ENCODE measurements around the gene TEAD2.
A peak's percentile ranks its signal among the peaks of the same experiment; 100 is the strongest.

Gene TEAD2

GRCh38 chr19:49362048-49362928 lies at the start of gene TEAD2:
TSS of gene TEAD2 (minus strand) at chr19:49362416. CDS start at chr19:49360075, 2,341 bp downstream.
- no peak for TF ChIP-seq SUZ12 (IDR thresholded peaks at IDR 0.05; ENCODE audit: extremely low read depth, insufficient read depth, insufficient read length)
- TF ChIP-seq YY1 (IDR thresholded peaks at IDR 0.05; ENCODE audit: insufficient read depth, insufficient read length): no peak
- TF ChIP-seq ZNF274 (IDR thresholded peaks at IDR 0.05; ENCODE audit: low read depth, low read length): no peak
- Histone ChIP-seq H3K27me3 (ENCODE audit: insufficient read depth, insufficient read length) (no peaks in the 10 kb centered on the region), H3K4me3 (ENCODE audit: insufficient read length, low read depth) (peak within 1 kb of the TSS; percentile 89), H3K4me1 (ENCODE audit: insufficient read depth, insufficient read length) (peaks cover 4% of the 10 kb centered on the region), H3K9ac (ENCODE audit: insufficient read length, low read depth) (peak within 1 kb of the TSS; percentile 92), H3K36me3 (ENCODE audit: insufficient read depth, insufficient read length, low read length) (peaks cover 22% of the 10 kb centered on the region), H3K9me3 (ENCODE audit: insufficient read depth, low read length) (no peaks in the 10 kb centered on the region)
- no peak for DNase-seq (ENCODE audit: low read depth, low spot score)

GRCh38 chr19:49411681-49412326 lies 49.6 kb upstream of the TEAD2 start:
- Histone ChIP-seq H3K9ac (ENCODE audit: insufficient read length, low read depth) (no peak overlapping the region), H3K36me3 (ENCODE audit: insufficient read depth, insufficient read length, low read length) (no peaks in the 10 kb centered on the region)
- TF ChIP-seq YY1 (IDR thresholded peaks at IDR 0.05; ENCODE audit: insufficient read depth, insufficient read length): no peak
- no peak for TF ChIP-seq SUZ12 (IDR thresholded peaks at IDR 0.05; ENCODE audit: extremely low read depth, insufficient read depth, insufficient read length)
- no peak for TF ChIP-seq ZNF274 (IDR thresholded peaks at IDR 0.05; ENCODE audit: low read depth, low read length)

GRCh38 chr19:49409441-49410029 lies 47.3 kb upstream of the TEAD2 start:
- Histone ChIP-seq H3K9ac (ENCODE audit: insufficient read length, low read depth) (no peak overlapping the region), H3K9me3 (ENCODE audit: insufficient read depth, low read length) (no peaks in the 10 kb centered on the region), H3K4me1 (ENCODE audit: insufficient read depth, insufficient read length) (peaks cover 15% of the 10 kb centered on the region), H3K4me3 (ENCODE audit: insufficient read length, low read depth) (no peak overlapping the region), H3K36me3 (ENCODE audit: insufficient read depth, insufficient read length, low read length) (no peaks in the 10 kb centered on the region), H3K27me3 (ENCODE audit: insufficient read depth, insufficient read length) (no peaks in the 10 kb centered on the region)
- TF ChIP-seq YY1 (IDR thresholded peaks at IDR 0.05; ENCODE audit: insufficient read depth, insufficient read length) (no peak), SUZ12 (IDR thresholded peaks at IDR 0.05; ENCODE audit: extremely low read depth, insufficient read depth, insufficient read length) (no peak), ZNF274 (IDR thresholded peaks at IDR 0.05; ENCODE audit: low read depth, low read length) (no peak)
- no peak for DNase-seq (ENCODE audit: low read depth, low spot score)

More at GRCh38 chr19:49411681-49412326, 49.6 kb upstream of the TEAD2 start:
- Histone ChIP-seq H3K4me3 (ENCODE audit: insufficient read length, low read depth) (no peak overlapping the region), H3K27me3 (ENCODE audit: insufficient read depth, insufficient read length) (no peaks in the 10 kb centered on the region), H3K9me3 (ENCODE audit: insufficient read depth, low read length) (no peaks in the 10 kb centered on the region), H3K4me1 (ENCODE audit: insufficient read depth, insufficient read length) (peaks cover 21% of the 10 kb centered on the region)
- DNase-seq (ENCODE audit: low read depth, low spot score): no peak

GRCh38 chr19:49408816-49409440 lies 46.7 kb upstream of the TEAD2 start:
- TF ChIP-seq SUZ12 (IDR thresholded peaks at IDR 0.05; ENCODE audit: extremely low read depth, insufficient read depth, insufficient read length): no peak
- no peak for TF ChIP-seq ZNF274 (IDR thresholded peaks at IDR 0.05; ENCODE audit: low read depth, low read length)
- TF ChIP-seq YY1 (IDR thresholded peaks at IDR 0.05; ENCODE audit: insufficient read depth, insufficient read length): no peak
- Histone ChIP-seq H3K4me1 (ENCODE audit: insufficient read depth, insufficient read length) (peaks cover 20% of the 10 kb centered on the region), H3K4me3 (ENCODE audit: insufficient read length, low read depth) (no peak overlapping the region), H3K36me3 (ENCODE audit: insufficient read depth, insufficient read length, low read length) (no peaks in the 10 kb centered on the region), H3K9ac (ENCODE audit: insufficient read length, low read depth) (no peak overlapping the region), H3K27me3 (ENCODE audit: insufficient read depth, insufficient read length) (no peaks in the 10 kb centered on the region), H3K9me3 (ENCODE audit: insufficient read depth, low read length) (no peaks in the 10 kb centered on the region)
- DNase-seq (ENCODE audit: low read depth, low spot score): no peak

- Histone ChIP-seq H3K36me3 (ENCODE audit: insufficient read depth, insufficient read length, low read length) (no peaks in the 10 kb centered on the region), H3K4me1 (ENCODE audit: insufficient read depth, insufficient read length) (peaks cover 15% of the 10 kb centered on the region), H3K27me3 (ENCODE audit: insufficient read depth, insufficient read length) (no peaks in the 10 kb centered on the region), H3K4me3 (ENCODE audit: insufficient read length, low read depth) (no peak overlapping the region), H3K9me3 (ENCODE audit: insufficient read depth, low read length) (no peaks in the 10 kb centered on the region), H3K9ac (ENCODE audit: insufficient read length, low read depth) (no peak overlapping the region)
- no peak for DNase-seq (ENCODE audit: low read depth, low spot score)
- TF ChIP-seq SUZ12 (IDR thresholded peaks at IDR 0.05; ENCODE audit: extremely low read depth, insufficient read depth, insufficient read length) (no peak), YY1 (IDR thresholded peaks at IDR 0.05; ENCODE audit: insufficient read depth, insufficient read length) (no peak), ZNF274 (IDR thresholded peaks at IDR 0.05; ENCODE audit: low read depth, low read length) (no peak)
These were observed 45.3 kb upstream of the TEAD2 start for GRCh38 chr19:49407482-49408015.

GRCh38 chr19:49407079-49407478 lies 44.9 kb upstream of the TEAD2 start:
- TF ChIP-seq YY1 (IDR thresholded peaks at IDR 0.05; ENCODE audit: insufficient read depth, insufficient read length) (no peak), SUZ12 (IDR thresholded peaks at IDR 0.05; ENCODE audit: extremely low read depth, insufficient read depth, insufficient read length) (no peak), ZNF274 (IDR thresholded peaks at IDR 0.05; ENCODE audit: low read depth, low read length) (no peak)
- H3K9ac ChIP-seq (ENCODE audit: insufficient read length, low read depth): no peak overlapping the region
- H3K4me3 ChIP-seq (ENCODE audit: insufficient read length, low read depth): no peak overlapping the region
- H3K9me3 ChIP-seq (ENCODE audit: insufficient read depth, low read length): no peaks in the 10 kb centered on the region
- peaks cover 15% of the 10 kb centered on the region for H3K4me1 ChIP-seq (ENCODE audit: insufficient read depth, insufficient read length)
- no peak for DNase-seq (ENCODE audit: low read depth, low spot score)
- H3K27me3 ChIP-seq (ENCODE audit: insufficient read depth, insufficient read length): no peaks in the 10 kb centered on the region
- H3K36me3 ChIP-seq (ENCODE audit: insufficient read depth, insufficient read length, low read length): no peaks in the 10 kb centered on the region

All from NT2/D1 (cell line).